ENCODE measurements around the gene TENT5C.

The TENT5C gene

GRCh38 chr1:117657949-117658660 is 52.3 kb downstream of the TENT5C start:
- no peak for DNase-seq (ENCODE audit: low spot score)

- DNase-seq (ENCODE audit: low spot score), result no peak
These were observed 52.8 kb downstream of the TENT5C start for GRCh38 chr1:117658676-117659075.

DNA sequence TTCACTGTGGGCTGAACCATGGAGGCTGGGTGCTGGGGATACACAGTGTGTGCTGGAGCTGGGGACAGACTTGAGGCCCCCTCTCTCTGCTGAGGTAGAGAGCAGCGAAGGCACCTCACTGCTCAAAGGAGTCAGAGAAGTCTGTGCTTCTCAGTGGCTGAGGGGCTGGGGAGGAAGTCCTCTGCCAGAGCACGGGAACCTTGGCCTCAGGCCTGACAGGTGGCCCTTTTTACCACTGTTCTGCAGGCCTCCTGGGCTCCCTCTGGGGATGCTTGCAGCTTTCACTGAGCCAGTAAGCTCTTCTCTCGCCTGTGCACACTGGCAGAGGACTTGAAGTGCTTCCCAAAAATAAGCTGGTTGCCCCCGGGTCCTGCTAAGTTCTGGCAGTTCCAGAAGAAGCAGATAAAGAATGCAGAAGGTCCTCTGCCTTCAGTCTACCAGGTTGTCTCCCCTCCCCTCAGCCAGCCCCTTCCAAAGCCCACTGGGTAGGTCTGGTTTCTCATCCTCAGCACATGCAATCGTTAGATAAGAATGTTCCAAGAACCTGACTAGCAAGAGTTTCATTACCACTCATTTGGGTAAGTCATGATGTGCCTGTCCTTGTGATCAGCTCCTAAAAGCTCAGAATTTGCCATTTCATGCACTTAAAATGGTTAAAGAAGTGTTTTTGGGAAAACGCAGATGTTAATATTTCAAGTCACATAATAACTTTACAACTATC is 53.9 kb downstream of the TENT5C start:
- no peak for DNase-seq (ENCODE audit: low spot score)

GRCh38 chr1:117660271-117660965 is 54.6 kb downstream of the TENT5C start:
- no peak for DNase-seq (ENCODE audit: low spot score)

GRCh38 chr1:117661027-117661426 is 55.2 kb downstream of the TENT5C start:
- no peak for DNase-seq (ENCODE audit: low spot score)

- DNase-seq (ENCODE audit: low spot score), result no peak
These were observed 56.8 kb downstream of the TENT5C start for GRCh38 chr1:117662667-117663066.

- DNase-seq (ENCODE audit: low spot score), result no peak
These were observed 57.5 kb downstream of the TENT5C start for GRCh38 chr1:117663156-117663902.

DNA sequence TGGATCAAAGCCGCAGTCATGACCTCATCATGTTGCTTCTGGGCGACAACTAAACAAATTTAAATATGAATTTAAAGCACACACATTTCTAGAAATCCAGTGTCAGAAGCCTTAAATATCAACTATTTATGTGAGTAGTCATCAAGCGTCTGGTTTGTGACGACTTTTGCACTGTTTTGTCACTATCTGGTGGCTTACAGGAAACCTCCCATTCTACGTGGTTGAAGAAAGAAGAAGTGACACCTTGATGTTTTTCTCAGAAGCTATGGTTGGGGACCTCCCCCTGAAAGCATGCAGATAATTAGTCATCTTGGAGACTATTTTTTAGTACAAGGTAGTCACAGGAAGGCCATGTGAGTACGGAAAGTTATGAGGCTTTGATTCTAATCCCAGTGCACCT is 58.5 kb downstream of the TENT5C start:
- no peak for DNase-seq (ENCODE audit: low spot score)

GRCh38 chr1:117665556-117666270 is 59.9 kb downstream of the TENT5C start:
- no peak for DNase-seq (ENCODE audit: low spot score)

GRCh38 chr1:117669572-117669971 is 63.7 kb downstream of the TENT5C start:
- no peak for DNase-seq (ENCODE audit: low spot score)

DNA sequence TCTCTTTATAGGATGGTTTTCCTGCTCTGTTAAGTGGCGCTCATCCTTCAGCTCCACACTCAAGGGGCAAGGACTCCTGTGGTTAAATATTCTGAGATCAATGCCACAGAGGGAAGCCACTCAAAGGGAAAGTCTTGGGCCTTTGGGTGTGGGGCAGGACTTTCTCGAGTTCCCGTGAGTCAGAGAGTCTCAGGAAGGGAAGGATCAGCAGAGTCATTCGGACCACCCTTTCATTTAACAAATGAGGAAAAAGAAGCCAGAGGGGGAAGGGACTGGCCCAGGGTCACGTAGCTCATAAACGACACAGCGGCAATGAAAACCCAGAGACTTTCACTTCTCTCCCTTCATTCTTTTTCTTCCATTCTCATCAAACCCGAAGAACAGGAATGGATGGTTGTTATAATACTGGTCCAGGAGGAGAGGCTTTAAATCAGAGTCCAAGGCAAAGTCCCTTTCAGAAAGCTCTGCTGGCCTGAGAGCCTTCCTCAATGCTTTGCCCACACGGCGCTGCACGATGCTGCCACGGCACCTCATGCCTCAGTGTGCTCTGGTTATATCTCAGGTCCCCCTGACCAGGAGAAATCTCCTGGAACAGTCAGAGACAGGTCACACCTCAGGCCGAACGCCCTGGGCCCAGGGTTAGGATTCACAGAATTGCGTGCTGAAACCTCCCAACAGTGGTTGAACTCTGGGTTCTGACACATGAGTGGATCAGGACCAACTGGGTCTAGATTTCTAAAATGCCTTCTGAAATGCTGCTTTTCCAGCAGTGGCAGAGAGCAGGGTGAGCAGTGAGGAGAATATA is 65.3 kb downstream of the TENT5C start:
- DNase-seq (ENCODE audit: low spot score), result no peak

GRCh38 chr1:117671781-117672501 is 66.1 kb downstream of the TENT5C start:
- DNase-seq (ENCODE audit: low spot score), result no peak

DNA sequence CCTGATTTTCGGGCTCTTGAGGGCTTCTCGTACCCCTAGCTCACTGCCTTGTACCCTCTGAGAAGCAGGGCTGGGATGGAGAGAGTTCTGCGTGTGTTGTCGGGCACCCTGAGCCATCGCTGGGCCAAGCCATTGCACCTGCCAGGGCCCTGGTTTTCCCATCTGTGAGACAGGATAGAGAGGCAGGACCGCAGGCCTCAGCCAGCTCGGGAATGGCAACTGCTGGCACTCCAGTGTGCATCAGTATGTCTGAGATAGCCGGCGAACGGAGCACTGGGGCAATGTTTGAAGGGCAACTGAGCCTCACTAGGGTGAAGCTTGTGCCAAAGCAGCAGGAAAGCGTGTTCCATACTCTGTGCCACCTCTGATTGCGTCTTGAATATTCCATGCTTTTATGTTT is 66.9 kb downstream of the TENT5C start:
- no peak for DNase-seq (ENCODE audit: low spot score)

GRCh38 chr1:117673405-117673804 is 67.6 kb downstream of the TENT5C start:
- DNase-seq (ENCODE audit: low spot score), result peak; percentile 70

DNA sequence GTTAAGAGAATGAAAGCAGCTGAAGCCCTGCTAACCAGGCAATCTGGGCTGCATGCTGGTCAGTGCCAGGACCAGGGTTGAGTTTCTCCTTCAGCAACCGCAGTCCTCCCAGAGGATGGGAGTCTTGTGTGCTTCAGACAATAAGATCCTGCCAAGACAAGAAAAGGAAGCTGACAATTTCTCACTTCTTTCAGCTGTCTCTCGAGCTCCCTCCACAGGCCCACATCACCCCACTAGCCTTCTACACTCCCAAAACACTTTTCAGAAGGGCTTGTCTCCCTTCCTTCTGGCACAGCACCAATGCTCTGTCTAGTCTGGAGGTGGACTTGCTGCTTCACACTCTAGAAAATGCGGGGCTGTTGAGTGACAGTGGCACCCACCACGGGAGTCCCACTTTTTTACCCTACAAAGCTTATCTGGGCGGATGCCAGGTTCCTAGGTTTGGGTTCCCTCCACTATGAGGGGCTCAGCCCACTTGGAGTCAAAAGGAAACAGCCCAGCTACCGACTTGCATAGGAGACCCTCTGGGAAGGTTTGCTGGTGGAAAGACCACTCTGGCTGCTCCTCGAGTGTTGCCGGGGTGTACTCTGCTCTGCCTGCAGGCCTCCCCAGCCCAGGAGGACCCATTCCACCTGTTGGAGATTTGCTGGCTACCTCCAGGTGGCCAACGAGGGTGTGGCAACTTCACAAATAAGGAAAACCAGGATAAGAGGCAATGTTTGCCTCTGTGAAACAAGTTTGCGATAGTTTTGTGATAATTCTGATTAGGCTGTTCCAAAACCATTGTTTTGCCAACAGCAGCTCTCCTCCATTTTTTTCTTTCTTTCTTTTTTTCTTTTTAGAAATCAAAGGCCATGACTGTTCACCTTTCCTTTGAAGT is 68.9 kb downstream of the TENT5C start:
- DNase-seq (ENCODE audit: low spot score), result no peak

DNA sequence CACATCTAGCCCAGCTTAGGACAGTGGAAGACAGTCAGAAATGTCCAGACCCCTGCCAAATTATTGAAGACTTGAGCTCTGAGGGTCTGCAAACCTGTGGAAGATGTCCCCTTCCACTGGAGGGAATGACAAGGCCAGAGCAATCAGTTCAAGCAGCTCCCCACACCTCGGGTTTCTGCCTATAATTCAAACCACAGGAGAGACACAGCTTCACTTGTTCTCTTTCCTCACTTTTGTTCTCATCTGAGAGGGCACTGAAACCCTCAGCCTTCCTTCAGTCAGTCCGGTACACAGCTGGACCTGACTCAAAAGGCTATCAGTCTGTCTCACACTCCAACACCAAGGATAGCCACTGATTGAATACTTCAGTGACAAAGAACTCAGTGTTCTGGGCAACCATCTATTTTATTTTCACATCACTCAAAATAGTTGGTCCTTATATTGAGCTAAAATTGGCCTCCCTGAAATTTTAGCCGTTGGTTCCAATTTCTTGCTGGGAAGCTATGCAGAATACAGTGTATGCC is 70.1 kb downstream of the TENT5C start:
- DNase-seq (ENCODE audit: low spot score), result peak; percentile 60

DNA sequence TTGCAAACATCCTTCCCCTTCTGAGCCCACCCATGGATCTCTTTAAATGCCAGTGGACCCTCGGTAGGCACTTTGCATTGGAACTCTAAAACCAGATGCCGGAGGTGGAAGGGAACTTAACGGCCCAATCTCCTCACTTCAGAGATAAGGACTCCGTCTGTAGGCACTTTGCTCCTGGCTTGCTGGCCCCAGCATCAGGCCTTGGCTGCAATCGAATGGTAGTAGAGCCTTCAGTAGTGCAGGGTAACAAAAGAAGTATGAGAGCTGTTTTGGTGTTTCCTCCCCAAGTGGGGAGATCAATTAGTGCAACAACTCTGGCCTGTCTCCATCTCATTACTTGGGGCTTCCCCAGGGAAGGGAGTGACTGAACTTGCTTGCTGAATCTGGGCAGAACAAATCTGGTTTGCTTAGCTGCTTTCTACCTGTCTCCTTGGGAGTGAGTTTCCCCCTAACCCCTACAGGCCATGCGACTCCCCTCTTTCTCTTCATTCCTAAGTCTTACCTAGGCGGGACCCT is 70.8 kb downstream of the TENT5C start:
- no peak for DNase-seq (ENCODE audit: low spot score)

Measured in COLO829 (cell line).